NB4 (cell line): ENCODE data around the gene NSMCE1.

Experiments used
- CTCF ChIP-seq: IDR thresholded peaks from one replicate; pipeline ENCODE4 v1.5.1; 2012; ENCODE audit warnings: low read depth, low read length
- MAX ChIP-seq: IDR thresholded peaks from 2 replicates; pipeline ENCODE4 v1.6.1; 2011; ENCODE audit warnings: low read depth, low read length
- MYC ChIP-seq: IDR thresholded peaks from 2 replicates; pipeline ENCODE4 v1.6.1; 2011; ENCODE audit warnings: low read depth, low read length
- POLR2A ChIP-seq: IDR thresholded peaks from 2 replicates; pipeline ENCODE4 v1.6.1; 2011; ENCODE audit warnings: mild to moderate bottlenecking; ENCODE audit not compliant: insufficient read length; ENCODE audit errors: extremely low read depth

- TF ChIP-seq POLR2A (no peak), CTCF (no peak), MYC (no peak), MAX (no peak)
Observed at GRCh38 chr16:27241658-27242057, 26.9 kb downstream of the NSMCE1 start.
